Activated CD8-positive, alpha-beta memory T cell treated with anti-CD3 and anti-CD28 coated beads, Interleukin-2, amount 50 U/mL, for 4 hours (primary cell): Measurements from ENCODE around the gene UNC13C.

Experiments used
- DNase-seq: peaks from one replicate; pipeline ENCODE4 v3.0.0-alpha.2; 2020

The UNC13C gene

DNA sequence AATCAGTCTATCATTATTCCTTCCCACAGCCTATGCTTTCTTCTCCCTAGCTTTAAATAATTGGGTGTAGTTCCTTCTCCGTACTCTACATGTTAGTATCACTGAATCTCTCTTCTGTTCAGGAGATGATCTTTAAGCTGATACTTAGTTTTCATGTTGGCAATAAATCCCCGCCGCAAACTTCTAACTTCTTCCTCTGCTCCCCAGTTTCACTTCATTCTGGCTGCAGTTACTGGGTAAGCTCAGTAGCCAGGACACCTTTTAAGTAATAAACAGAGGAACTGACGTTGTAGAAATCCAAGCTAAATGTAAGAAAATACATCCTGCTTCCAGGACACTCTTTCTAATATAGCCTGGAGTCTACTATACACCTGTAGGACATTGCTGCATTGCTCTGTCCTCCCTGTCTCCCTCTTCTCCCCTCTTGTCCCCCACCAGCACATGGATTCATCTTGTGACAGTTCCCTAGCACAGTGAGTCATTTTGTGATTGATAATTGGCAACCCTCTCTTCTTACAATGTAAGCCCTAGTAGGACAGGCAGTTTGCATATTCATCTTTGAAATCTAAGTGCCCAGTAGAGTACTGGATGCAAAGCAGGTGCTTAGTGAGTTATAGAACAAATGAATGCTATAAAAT is 598.2 kb downstream of the UNC13C start:
- DNase-seq: no peak

DNA sequence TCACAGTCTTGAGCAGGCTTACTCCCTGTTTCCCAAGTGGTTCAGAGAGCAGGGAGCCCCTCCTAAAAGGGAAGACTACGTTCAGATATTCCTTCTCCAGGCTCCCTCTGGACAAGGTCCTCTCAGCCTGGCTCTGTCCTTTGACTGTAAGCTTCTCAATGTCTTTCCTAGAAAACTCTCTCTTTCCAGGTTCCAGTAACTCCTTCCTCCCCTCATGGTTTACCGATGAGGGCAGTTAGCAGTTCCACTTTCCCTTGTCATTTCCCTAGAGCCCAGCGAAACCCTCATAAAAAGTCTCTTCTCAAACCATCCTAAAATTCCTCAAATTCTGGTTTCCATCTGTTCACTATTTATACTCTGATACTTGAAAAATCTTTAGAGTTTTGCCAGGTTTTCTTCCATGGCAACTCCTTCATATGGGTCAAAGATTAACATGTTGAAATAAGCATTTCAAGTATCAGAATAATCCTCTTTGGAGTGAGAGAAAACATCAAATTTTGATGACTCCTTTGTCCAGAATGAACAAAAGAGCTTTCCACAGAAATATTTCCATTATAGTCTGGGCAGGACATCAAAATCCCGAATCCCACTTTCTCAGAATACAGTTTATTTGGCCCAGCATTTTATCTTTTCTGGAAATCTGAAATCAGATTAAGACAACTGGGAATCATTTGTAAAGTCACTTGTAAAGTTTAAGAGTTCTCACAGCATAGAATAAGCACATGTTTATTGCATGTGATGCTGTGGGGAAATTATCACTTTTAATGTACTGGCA is 599.4 kb downstream of the UNC13C start:
- no peak for DNase-seq

DNA sequence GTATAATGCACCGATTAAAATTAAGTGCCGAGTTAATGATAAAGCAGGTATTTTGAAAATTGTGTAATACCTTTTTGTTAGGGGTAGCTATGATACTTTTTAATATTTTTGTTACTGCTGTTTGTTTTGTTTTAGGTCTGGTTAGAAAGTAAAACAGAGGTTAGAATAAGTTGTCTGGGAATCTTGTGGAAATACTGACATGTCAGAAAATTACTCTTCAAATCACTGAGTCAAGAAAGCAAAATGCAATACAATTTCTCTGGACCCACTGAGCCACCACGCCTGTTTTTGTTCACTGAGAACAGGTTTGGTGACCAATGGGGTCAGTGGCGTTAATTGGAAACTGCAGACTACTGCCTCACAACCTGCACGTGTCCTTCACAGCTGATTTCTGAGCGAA is 601.6 kb downstream of the UNC13C start:
- no peak for DNase-seq

DNA sequence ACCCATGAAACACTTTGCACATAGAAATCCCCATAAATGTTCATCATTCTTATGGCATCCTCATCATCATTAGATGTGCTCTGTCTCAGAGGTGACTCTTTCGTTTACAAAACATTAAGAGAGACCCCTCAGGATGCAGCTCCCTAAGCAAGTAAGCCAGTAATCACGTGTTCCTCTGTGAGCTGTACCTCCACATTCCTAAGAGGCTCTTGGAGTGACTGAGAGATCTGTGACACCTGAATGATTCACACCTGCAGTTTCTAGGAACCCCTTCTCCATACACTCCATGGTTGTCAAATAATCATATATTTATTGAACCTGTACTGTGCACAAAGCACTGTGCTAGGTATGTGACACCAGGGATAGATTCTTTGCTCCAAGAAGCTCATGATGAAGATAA is 602.4 kb downstream of the UNC13C start:
- DNase-seq: no peak

DNA sequence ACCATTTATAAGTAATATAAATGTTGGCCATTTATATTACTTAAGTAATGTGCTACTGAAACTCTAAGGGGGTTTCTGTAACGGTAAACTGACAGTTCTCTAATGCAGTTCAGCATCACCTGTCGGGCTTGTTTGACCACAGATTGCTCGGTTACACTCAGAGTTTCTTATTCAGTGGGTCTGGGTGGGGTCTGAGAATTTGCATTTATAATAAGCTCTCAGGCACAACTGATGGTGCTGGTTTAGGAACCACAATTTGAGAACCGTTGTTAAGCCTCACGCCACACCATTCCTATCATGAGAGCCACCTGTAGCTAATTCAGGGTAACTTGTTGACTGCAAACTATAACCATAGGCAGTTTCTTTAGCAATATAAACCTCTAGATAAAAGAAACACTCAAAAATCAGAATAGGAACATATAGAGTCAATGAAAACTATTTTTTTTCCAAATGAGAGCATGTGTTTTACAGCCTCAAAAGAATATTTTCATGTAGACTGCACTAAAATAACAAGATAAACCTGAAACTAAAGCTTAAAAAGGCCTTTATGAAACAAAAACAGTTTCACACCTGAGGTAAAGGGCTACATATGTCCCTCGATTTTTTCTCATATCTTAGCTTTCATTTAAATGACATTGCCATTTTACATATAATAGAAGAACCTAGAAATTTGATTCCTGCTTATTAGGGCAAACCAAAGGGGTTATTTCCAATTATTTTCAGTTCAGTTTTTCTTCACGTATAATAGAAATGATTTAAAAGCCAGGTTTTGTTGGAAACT is 604.8 kb downstream of the UNC13C start:
- DNase-seq: no peak

DNA sequence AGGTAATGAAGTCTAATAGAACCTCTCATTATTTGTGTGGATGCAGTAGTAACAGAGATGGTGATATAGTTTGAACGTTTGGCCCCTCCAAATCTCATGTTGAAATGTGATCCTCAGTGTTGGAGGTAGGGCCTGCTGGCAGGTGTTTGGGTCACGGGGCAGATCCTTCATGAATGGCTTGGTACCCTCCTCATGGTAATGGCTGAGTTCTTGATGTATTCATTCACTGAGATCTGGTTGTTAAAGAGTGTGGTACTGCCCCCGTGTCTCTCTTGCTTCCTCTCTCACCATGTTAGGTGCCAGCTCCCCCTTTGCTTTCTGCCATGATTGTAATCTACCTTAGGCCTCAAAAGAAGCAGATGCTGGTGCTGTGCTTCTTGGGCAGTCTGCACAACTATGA is 606.8 kb downstream of the UNC13C start:
- DNase-seq: no peak

DNA sequence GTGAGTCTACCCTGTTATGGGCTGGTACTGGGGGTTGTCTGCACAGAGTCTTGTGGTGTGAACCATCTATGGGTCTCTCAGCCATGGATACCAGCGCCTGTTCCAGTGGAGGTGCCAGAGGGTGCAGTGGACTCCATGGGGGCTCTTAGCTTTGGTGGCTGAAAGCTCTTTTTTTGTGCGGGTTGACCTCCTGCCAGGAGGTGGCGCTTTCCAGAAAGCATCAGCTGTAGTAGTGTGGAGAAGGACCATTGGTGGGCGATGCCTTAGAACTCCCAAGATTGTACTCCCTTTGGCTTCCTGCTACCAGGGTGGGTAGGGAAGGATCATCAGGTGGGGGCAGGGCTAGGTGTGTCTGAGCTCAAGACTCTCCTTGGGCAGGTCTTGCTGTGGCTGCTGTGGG is 615.9 kb downstream of the UNC13C start:
- no peak for DNase-seq

DNA sequence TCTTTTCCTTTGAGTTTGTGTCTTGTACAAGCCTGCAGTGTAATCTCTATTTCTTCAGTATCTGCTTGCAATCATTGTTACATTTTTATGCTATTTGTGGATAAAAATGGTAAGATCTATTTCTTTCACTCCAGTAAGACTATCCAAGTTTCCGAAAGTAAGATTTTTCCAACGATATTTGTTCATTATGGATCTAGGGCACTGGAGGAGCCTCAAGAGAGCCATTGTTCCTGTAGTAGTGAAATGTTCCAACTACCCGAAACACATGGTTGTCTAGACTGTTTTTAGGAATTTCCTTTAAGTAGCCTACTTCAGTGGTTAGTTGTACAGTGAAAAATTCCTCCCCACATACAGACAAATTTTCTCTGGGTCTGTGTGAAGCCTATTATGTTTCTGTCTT is 621.1 kb downstream of the UNC13C start:
- DNase-seq: no peak

DNA sequence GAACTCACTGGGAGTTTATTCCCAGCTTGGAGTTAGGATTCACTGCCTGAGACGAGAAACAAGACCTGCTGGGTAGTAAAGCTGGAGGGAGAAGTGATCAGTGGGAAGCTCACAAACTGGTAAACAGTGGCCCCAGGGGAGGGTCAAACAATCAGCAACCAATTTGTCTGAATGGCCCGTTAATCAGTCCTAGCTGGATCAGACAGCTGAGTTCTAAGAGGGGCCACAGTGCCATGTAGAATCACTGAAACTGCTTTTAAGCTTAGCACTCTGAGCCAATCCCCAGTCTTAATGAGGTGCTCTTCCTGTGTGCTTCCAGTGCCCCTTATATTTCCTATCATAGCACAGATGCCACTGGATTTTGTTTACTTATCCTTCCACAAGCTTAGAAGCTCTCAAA is 626.8 kb downstream of the UNC13C start:
- no peak for DNase-seq

DNA sequence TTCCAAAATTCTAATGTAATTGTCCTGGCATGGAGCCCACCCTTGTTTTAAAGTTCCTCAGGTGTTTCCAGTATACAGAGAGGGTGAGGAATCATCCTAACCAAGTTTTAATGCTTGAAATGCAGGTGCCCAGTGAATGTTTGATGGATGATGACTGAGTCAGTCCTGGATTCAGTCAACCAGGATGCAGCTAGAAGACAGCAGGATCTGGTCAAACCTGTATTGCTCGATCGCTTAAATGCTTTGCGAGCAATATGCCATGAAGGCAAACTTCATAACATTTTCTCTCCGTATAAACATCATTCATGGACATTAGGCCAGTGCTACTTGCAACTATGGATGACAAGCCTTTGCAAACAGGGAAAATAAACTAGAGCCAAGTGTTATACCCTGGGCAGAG is 627.3 kb downstream of the UNC13C start:
- DNase-seq: no peak

DNA sequence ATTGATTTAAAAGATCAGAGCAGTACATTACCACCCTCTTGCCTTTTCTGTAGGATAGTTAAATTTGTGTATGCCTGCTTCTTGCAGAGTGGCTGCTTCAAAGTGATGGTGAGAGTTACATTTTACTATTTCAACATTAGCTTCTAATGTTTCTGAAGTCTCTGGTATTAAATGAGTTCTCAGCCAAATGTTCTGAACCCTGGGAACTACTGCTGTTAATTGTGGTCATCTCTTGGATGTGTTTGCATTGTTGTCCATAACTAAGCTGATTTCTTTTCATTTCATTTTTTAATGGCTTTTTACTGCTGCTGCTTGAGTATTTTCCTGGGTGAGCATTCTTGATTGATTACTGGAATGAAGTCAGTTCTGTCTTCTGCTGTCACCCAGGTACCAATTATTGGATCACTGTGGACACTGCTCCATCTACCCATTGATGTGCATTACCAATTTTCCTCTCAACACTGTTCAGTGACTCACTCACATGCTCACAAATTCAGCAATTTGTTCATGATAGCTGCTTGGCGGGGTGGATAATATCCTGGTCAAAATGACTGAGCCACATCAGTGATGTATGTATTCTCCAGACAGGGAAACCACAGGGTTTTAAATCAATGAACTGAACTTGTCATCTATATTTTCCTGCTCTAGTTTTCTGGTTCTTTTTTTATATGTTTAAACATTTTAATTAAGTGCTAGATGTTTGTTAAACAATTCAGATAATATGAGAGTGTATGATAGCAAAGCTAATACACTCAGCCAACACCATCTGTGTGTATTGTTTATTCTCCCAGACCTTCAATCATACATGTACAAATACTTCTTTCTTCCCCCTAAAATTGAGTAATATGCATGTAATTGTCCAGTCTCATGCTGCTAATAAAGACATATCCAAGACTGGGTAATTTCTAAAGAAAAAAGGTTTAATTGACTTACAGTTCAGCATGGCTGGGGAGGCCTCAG is 630.9 kb downstream of the UNC13C start:
- no peak for DNase-seq

DNA sequence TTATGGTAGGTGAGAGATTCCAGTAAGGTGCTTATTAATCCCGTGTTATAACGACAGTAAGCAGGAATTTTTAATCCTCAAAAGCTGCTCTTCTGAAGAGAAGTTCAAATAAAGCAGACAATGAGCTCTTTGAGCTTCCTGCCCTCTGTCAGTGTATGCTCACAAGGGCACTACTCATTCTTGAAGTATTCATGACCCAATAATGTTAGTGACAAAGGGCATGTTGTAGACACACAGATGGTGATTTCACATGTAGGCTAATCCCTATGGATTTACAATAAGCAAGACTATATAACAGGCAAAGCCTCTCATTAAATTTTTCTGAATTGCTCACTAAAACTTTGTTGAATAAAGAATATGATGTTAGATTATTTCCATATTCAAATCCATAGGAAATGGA is 639.9 kb downstream of the UNC13C start:
- DNase-seq: no peak

DNA sequence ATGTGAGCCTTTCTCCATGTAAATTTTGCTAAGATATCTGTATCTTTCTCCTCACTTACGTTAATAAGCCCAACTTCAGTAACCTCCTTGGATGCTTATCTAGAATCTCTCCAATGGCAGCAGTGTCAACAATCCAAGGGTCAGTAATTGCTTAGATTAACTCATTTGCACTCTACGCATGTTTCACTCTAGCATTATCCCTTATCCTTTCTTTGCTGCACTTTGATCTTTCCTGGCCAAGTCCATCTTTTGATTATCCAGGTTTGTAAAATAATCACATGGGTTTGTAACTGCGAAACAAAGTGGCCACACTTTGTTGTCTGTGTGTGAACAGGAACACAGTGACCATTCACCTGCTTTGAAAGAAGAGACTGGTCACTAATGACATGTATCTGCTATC is 640.9 kb downstream of the UNC13C start:
- no peak for DNase-seq

DNA sequence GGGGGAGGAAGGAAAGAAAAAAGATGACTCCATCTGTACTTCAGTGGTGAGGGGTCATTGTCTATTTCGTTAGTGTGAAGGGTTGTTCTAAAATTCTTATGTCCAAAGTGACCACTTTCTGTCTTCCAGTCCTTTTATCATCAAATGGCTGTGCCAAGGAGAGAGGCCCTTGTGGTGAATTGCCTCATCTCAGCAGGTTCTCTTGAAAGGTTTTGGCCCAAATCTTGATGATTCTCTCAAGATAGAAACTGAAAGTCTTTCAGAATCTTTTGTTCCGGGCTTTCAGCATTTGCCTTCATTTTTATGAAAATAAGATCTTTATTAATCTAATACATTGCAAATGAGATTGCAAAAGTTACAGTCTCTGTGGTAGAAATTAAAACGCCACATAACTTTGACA is 642.7 kb downstream of the UNC13C start:
- no peak for DNase-seq

DNA sequence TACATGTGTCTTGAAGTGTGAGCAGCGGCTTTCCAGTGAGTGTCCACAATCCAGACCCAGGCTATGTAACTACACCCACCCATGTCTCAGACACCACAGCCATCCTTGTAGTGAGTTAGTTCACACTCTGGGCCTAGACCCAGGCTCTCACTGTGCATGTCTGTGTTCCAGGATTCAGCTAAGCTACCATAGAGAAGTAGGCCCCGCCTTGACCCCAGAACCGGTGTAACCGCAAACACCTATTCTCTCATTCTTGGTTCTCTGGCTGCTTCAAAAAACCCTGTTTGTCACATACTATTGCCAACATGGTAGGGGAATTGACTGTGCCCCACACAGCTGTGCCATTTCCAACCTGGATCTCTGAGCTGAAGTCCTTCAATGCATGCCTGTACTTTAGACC is 657.9 kb downstream of the UNC13C start:
- no peak for DNase-seq

DNA sequence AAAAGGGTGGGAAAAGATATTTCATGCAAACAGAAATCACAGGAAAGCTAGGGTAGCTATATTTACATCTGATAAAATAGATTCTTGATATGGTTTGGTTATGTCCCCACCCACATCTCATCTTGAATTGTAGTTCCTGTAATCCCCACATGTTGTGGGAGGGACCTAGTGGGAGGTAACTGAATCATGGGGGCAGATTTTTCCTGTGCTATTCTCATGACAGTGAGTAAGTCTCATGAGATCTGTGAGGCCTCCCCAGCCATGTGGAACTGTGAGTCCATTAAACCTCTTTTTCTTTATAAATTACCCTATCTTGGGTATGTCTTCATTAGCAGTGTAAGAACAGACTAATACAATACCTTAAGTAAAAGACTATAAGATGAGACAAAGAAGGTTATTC is 660.4 kb downstream of the UNC13C start:
- no peak for DNase-seq

DNA sequence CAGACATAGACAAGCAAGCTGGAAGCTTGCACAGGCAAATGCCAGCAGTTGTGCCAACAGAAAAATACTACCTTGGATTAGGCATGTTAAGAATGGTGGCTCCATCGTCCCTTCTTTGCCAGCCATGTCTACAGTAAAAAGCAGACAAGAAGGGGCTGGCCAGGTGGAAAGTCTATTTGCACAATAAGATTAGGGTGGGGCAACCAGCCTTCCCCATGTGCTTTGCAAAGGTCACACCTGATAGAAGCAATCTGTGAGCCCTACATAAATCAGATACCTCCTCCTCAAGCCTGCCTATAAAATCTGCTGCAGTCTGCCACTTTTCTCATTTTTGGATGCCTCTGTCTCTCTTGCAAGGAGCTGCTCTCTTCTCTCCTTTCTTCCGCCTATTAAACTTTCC is 662.6 kb downstream of the UNC13C start:
- DNase-seq: no peak

DNA sequence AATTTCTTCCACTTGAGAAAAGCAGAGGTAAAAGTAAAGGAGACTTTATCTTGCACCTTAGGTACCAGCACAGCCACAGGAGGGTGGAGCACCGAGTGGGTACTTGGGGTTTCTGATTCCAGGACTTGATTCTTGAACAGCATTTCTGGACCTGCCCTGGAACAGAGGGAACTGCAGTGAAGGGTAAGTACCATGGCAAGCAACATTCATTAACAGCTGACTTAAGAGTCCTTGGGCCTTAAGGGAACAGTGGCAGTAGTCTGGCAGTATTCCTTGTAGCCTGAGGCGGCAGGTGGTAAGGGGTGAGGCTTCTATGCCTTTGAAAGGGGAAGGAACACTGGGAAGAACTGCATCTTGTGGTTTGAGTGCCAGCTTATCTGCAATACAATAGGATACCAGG is 666.6 kb downstream of the UNC13C start:
- no peak for DNase-seq

DNA sequence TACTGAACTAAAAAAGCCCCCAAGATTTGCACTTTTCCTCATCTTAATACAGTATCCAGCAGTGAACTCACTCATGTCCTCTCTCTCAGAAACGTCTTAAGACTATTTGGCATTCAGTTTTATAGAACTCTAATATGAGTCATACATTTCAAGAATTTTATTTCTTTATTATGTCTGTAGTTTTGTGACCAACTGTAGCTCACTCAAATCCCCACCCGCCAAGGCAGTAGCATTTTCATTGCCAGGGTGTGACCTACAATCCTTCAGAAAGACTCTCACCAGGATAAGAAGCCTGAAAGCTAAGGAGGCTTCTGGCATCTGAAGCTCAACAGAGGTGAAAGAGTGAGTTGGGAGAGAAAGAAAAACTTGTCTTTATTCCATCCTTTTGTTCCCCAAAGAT is 681.4 kb downstream of the UNC13C start:
- no peak for DNase-seq

DNA sequence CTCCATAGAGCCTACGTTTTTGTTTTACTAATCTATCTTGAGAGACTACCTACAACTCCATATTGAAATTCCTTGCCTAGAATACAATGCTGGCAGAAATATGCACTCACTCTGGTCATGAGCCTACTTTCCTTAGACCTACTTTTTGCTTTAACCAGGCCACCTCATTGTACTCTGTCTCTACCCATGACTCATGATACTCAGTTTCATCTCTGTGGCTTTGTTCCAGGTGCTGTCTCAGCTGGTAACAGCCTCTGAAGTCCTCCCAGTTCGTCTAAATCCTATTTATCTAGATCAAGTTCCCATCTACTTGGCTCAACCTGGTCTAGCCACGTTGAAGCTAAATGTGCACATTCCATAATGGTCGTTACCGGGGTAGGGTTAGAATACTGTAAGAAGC is 682.1 kb downstream of the UNC13C start:
- no peak for DNase-seq

DNA sequence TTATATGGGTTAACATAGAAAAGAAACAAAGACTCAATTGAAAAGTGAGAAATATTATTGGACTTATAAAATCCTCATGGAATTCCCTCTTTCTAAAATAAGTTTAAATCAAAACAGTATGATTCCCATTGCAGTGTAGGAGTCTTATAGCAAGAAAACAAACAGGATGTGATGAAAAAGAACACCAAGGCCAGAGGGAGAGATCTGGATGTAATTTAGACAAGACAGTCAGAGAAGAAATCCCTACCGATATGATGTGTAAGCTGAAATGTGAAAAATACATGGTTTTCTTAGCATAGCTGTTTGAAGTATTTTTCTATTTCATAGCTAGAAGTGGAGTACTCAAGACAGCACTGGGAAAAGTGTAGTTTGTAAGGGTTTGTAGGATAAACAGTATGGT is 697.0 kb downstream of the UNC13C start:
- DNase-seq: no peak

DNA sequence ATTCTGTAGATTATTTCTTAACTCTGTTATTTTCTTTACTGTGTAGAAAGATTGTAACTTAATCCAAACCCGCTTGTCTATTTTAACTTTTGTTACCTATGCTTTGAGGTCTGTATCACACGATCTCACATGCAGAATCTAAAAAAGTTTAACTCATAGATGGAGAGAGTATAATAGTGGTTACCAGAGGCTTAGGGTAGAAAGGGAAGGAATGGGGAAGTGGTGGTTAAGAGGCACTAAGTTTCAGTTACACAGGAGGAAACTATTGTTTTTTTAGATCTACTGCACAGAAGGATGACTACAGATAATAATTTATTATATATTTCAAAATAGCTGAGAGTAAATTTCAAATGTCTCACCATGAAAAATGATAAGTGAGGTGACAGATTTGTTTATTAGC is 703.3 kb downstream of the UNC13C start:
- DNase-seq: no peak
